GM18858 (cell line): ENCODE results near the gene ARMC10.
"Not testable (repeated sequence)": the region's sequence is repeated elsewhere in the genome, so short reads cannot be mapped to it uniquely, and the experiment has no call there.

Experiments
- ATAC-seq: cut with Tn5 transposase; IDR thresholded peaks from one replicate; pipeline ENCODE4 v1.9.1; 2021; ENCODE audit not compliant: unreplicated experiment

ARMC10 gene

GRCh38 chr7:103121641-103122040, 46.7 kb downstream of the ARMC10 start:
- ATAC-seq, result no peak

GRCh38 chr7:103123529-103123928, 48.6 kb downstream of the ARMC10 start:
- no peak for ATAC-seq

GRCh38 chr7:103124429-103124979, 49.6 kb downstream of the ARMC10 start:
- ATAC-seq, result no peak

GRCh38 chr7:103127006-103127405, 52.1 kb downstream of the ARMC10 start:
- no peak for ATAC-seq

GRCh38 chr7:103129702-103130549, 55.0 kb downstream of the ARMC10 start:
- no peak for ATAC-seq

GRCh38 chr7:103130901-103131624, 56.1 kb downstream of the ARMC10 start:
- ATAC-seq, result no peak

GRCh38 chr7:103132995-103133688, 58.2 kb downstream of the ARMC10 start:
- ATAC-seq, result no peak

GRCh38 chr7:103134836-103135554, 60.1 kb downstream of the ARMC10 start:
- ATAC-seq, result no peak

- no peak for ATAC-seq
Measured at GRCh38 chr7:103140061-103140460, 65.1 kb downstream of the ARMC10 start.

GRCh38 chr7:103140685-103141084, 65.7 kb downstream of the ARMC10 start:
- no peak for ATAC-seq

GRCh38 chr7:103141753-103142404, 66.9 kb downstream of the ARMC10 start:
- ATAC-seq, result no peak

GRCh38 chr7:103142494-103142893, 67.6 kb downstream of the ARMC10 start:
- ATAC-seq, result no peak

- ATAC-seq, result no peak
Measured at GRCh38 chr7:103143868-103144267, 68.9 kb downstream of the ARMC10 start.

- ATAC-seq, result not testable (repeated sequence)
Measured at GRCh38 chr7:103144754-103145153, 69.8 kb downstream of the ARMC10 start.

- ATAC-seq, result no peak
Measured at GRCh38 chr7:103148131-103148993, 73.4 kb downstream of the ARMC10 start.
